Mesenchymal stem cell (in vitro differentiated cells and primary cell): ENCODE measurements around the gene PLLP.

Source experiments
- DNase-seq: peaks from one replicate; pipeline ENCODE4 v3.0.0-alpha.2; 2013
- H2AFZ ChIP-seq: one replicate; pipeline ENCODE4 v1.6.1; 2013; ENCODE audit warnings: low read depth, mild to moderate bottlenecking, control low read depth, inconsistent platforms, low read length, moderate library complexity
- H2AK5ac ChIP-seq: 2 replicates; pipeline ENCODE4 v1.6.1; 2013; ENCODE audit warnings: low read length, moderate library complexity, mild to moderate bottlenecking, inconsistent platforms; ENCODE audit not compliant: severe bottlenecking
- H2BK120ac ChIP-seq: one replicate; pipeline ENCODE4 v1.6.1; 2013; ENCODE audit warnings: low read depth, mild to moderate bottlenecking, inconsistent platforms, low read length, moderate library complexity
- H2BK12ac ChIP-seq, 2 experiments: one replicate each; pipeline ENCODE4 v1.6.1; 2013; ENCODE audit warnings: inconsistent platforms in 2 of 2, low read length in 2 of 2, mild to moderate bottlenecking in 2 of 2, moderate library complexity in 2 of 2, control low read depth in 1 of 2
- H2BK15ac ChIP-seq: one replicate; pipeline ENCODE4 v1.6.1; 2013; ENCODE audit warnings: mild to moderate bottlenecking, low read depth, inconsistent platforms; ENCODE audit not compliant: poor library complexity, severe bottlenecking
- H2BK5ac ChIP-seq: 2 replicates; pipeline ENCODE4 v1.6.1; 2013; ENCODE audit warnings: low read depth, mild to moderate bottlenecking, low read length, control low read depth, inconsistent platforms; ENCODE audit not compliant: poor library complexity, severe bottlenecking
- H3K14ac ChIP-seq, 2 experiments: one replicate each; pipeline ENCODE4 v1.6.1; 2013; ENCODE audit warnings: inconsistent platforms in 2 of 2, low read length in 2 of 2, control low read depth in 1 of 2, mild to moderate bottlenecking in 1 of 2, moderate library complexity in 1 of 2
- H3K18ac ChIP-seq, 2 experiments: one replicate each; pipeline ENCODE4 v1.6.1; 2013; ENCODE audit warnings: inconsistent platforms in 2 of 2, low read length in 2 of 2, control low read depth in 1 of 2, low read depth in 1 of 2, mild to moderate bottlenecking in 1 of 2
- H3K23ac ChIP-seq, 2 experiments: one replicate each; pipeline ENCODE4 v1.6.1; 2013; ENCODE audit warnings: inconsistent platforms in 2 of 2, low read length in 2 of 2, mild to moderate bottlenecking in 2 of 2, moderate library complexity in 2 of 2, control low read depth in 1 of 2
- H3K27ac ChIP-seq: 2 replicates; pipeline ENCODE4 v1.5.1; 2013; ENCODE audit warnings: mild to moderate bottlenecking, moderate library complexity, low read length, control low read depth, inconsistent platforms; ENCODE audit not compliant: poor library complexity, severe bottlenecking
- H3K27me3 ChIP-seq, 2 experiments: 2 replicates each; pipeline versions ENCODE4 v1.6.1 to v1.7.0; 2013; ENCODE audit warnings: low read length in 2 of 2, mild to moderate bottlenecking in 2 of 2, moderate library complexity in 2 of 2, control low read depth in 1 of 2, inconsistent platforms in 1 of 2; ENCODE audit not compliant: control insufficient read depth in 1 of 2, insufficient read depth in 1 of 2
- H3K36me3 ChIP-seq, 2 experiments: 2 replicates each; pipeline versions ENCODE4 v1.6.1 to v1.7.0; 2013; ENCODE audit warnings: low read length in 2 of 2, control low read depth in 1 of 2, inconsistent platforms in 1 of 2, low read depth in 1 of 2, mild to moderate bottlenecking in 1 of 2; ENCODE audit not compliant: insufficient read depth in 2 of 2, control insufficient read depth in 1 of 2
- H3K4ac ChIP-seq, 2 experiments: one replicate each; pipeline ENCODE4 v1.6.1; 2013; ENCODE audit warnings: inconsistent platforms in 2 of 2, low read length in 2 of 2, mild to moderate bottlenecking in 2 of 2, moderate library complexity in 2 of 2, control low read depth in 1 of 2, low read depth in 1 of 2
- H3K4me1 ChIP-seq: 2 replicates; pipeline ENCODE4 v1.6.1; 2013; ENCODE audit warnings: low read depth, low read length, control low read depth; ENCODE audit not compliant: control insufficient read depth, insufficient read depth
- H3K4me2 ChIP-seq: 2 replicates; pipeline ENCODE4 v1.6.1; 2013; ENCODE audit warnings: low read length, mild to moderate bottlenecking, inconsistent platforms; ENCODE audit not compliant: poor library complexity, severe bottlenecking
- H3K4me3 ChIP-seq, 2 experiments: 2 replicates each; pipeline versions ENCODE4 v1.5.1 to v1.7.0; 2013; ENCODE audit warnings: low read length in 2 of 2, mild to moderate bottlenecking in 2 of 2, control low read depth in 1 of 2, low read depth in 1 of 2; ENCODE audit not compliant: insufficient read depth in 1 of 2
- H3K79me1 ChIP-seq: replicated peaks from 2 replicates; pipeline ENCODE4 v1.6.1; 2013; ENCODE audit warnings: mild to moderate bottlenecking, control low read depth, low read length, inconsistent platforms; ENCODE audit not compliant: poor library complexity, severe bottlenecking
- H3K9ac ChIP-seq: 2 replicates; pipeline ENCODE4 v1.7.0; 2013; ENCODE audit warnings: mild to moderate bottlenecking, low read length, moderate library complexity
- H3K9me3 ChIP-seq: 2 replicates; pipeline ENCODE4 v1.7.0; 2013; ENCODE audit warnings: mild to moderate bottlenecking, low read length; ENCODE audit not compliant: control insufficient read depth
- H4K8ac ChIP-seq: one replicate; pipeline ENCODE4 v1.6.1; 2013; ENCODE audit warnings: inconsistent platforms, mild to moderate bottlenecking, low read length, moderate library complexity
- H4K91ac ChIP-seq: one replicate; pipeline ENCODE4 v1.6.1; 2013; ENCODE audit warnings: mild to moderate bottlenecking, low read length, inconsistent platforms
- WGBS: methylation state at CpG from one replicate; pipeline ENCODE4 v1.1.7; 2013; ENCODE audit warnings: mixed read lengths; 5-methylcytosine and 5-hydroxymethylcytosine counted together

PLLP gene

GRCh38 chr16:57273826-57274225 lies 10.6 kb downstream of the PLLP start:
- Histone ChIP-seq H3K14ac (no peak overlapping the region), H2AK5ac (no peak overlapping the region), H2BK120ac (no peak overlapping the region), H2BK15ac (no peak overlapping the region), H3K4me1 (peaks cover 21% of the 10 kb centered on the region), H3K9ac (no peak overlapping the region), H3K23ac (no peak overlapping the region), H2AFZ (no peak overlapping the region), H2BK5ac (no peak overlapping the region), H3K4ac (no peak overlapping the region), H3K36me3 (no peaks in the 10 kb centered on the region), H3K4me2 (no peak overlapping the region), H3K27me3 (peaks cover 0 to 10% of the 10 kb centered on the region in 2 experiments), H3K18ac (no peak overlapping the region), H4K91ac (no peak overlapping the region), H4K8ac (no peak overlapping the region), H3K9me3 (no peaks in the 10 kb centered on the region), H3K27ac (no peak overlapping the region), H2BK12ac (no peak overlapping the region), H3K79me1 (no peaks in the 10 kb centered on the region), H3K4me3 (no peak overlapping the region)
- 89% methylated on average over 5 of the region's 5 CpGs for WGBS
- DNase-seq: no peak

GRCh38 chr16:57273359-57273758 lies 11.1 kb downstream of the PLLP start:
- Histone ChIP-seq H3K9me3 (no peaks in the 10 kb centered on the region), H3K4me2 (no peak overlapping the region), H3K4ac (no peak overlapping the region), H3K18ac (no peak overlapping the region), H2BK15ac (no peak overlapping the region), H3K4me3 (no peak overlapping the region), H2BK12ac (no peak overlapping the region), H3K27me3 (peaks cover 0 to 6% of the 10 kb centered on the region in 2 experiments), H3K36me3 (no peaks in the 10 kb centered on the region), H4K91ac (no peak overlapping the region), H3K9ac (no peak overlapping the region), H3K4me1 (peaks cover 19% of the 10 kb centered on the region), H3K14ac (no peak overlapping the region), H2BK5ac (no peak overlapping the region), H3K27ac (no peak overlapping the region), H2AK5ac (no peak overlapping the region), H4K8ac (no peak overlapping the region), H2AFZ (no peak overlapping the region), H3K79me1 (no peaks in the 10 kb centered on the region), H3K23ac (no peak overlapping the region), H2BK120ac (no peak overlapping the region)
- WGBS: 23% methylated on average over 1 of the region's 1 CpG
- no peak for DNase-seq

- Histone ChIP-seq H4K8ac (no peak overlapping the region), H3K4me3 (peak overlapping the region in 1 of 2 experiments; percentile 26), H3K4ac (no peak overlapping the region), H3K4me2 (no peak overlapping the region), H3K79me1 (no peaks in the 10 kb centered on the region), H2AFZ (no peak overlapping the region), H3K14ac (peak overlapping the region in 1 of 2 experiments; percentile 30), H2AK5ac (peak overlapping the region; percentile 35), H3K27ac (no peak overlapping the region), H2BK5ac (no peak overlapping the region), H2BK12ac (no peak overlapping the region), H2BK15ac (no peak overlapping the region), H3K18ac (no peak overlapping the region), H3K36me3 (no peaks in the 10 kb centered on the region), H4K91ac (no peak overlapping the region), H3K23ac (no peak overlapping the region), H3K27me3 (peaks cover 0 to 9% of the 10 kb centered on the region in 2 experiments), H3K9me3 (no peaks in the 10 kb centered on the region), H2BK120ac (no peak overlapping the region), H3K4me1 (peaks cover 16% of the 10 kb centered on the region), H3K9ac (no peak overlapping the region)
- 89% methylated on average over 5 of the region's 5 CpGs for WGBS
- DNase-seq: no peak
Measured at GRCh38 chr16:57271867-57272495, 12.5 kb downstream of the PLLP start.

GRCh38 chr16:57271063-57271345 lies 13.5 kb downstream of the PLLP start:
- WGBS: 88% methylated on average over 7 of the region's 7 CpGs
- Histone ChIP-seq H3K9me3 (no peaks in the 10 kb centered on the region), H4K91ac (no peak overlapping the region), H2BK12ac (peak overlapping the region in 1 of 2 experiments; percentile 3), H3K18ac (no peak overlapping the region), H2BK5ac (no peak overlapping the region), H4K8ac (no peak overlapping the region), H3K4me1 (peaks cover 19% of the 10 kb centered on the region), H3K27ac (no peak overlapping the region), H3K14ac (no peak overlapping the region), H3K4me3 (no peak overlapping the region), H3K27me3 (peaks cover 0 to 15% of the 10 kb centered on the region in 2 experiments), H3K79me1 (no peaks in the 10 kb centered on the region), H2BK120ac (no peak overlapping the region), H3K9ac (no peak overlapping the region), H3K23ac (no peak overlapping the region), H3K4me2 (no peak overlapping the region), H2AFZ (no peak overlapping the region), H3K4ac (no peak overlapping the region), H3K36me3 (no peaks in the 10 kb centered on the region), H2AK5ac (no peak overlapping the region), H2BK15ac (no peak overlapping the region)
- no peak for DNase-seq
